ENCODE data around the gene GPR35.

DNA sequence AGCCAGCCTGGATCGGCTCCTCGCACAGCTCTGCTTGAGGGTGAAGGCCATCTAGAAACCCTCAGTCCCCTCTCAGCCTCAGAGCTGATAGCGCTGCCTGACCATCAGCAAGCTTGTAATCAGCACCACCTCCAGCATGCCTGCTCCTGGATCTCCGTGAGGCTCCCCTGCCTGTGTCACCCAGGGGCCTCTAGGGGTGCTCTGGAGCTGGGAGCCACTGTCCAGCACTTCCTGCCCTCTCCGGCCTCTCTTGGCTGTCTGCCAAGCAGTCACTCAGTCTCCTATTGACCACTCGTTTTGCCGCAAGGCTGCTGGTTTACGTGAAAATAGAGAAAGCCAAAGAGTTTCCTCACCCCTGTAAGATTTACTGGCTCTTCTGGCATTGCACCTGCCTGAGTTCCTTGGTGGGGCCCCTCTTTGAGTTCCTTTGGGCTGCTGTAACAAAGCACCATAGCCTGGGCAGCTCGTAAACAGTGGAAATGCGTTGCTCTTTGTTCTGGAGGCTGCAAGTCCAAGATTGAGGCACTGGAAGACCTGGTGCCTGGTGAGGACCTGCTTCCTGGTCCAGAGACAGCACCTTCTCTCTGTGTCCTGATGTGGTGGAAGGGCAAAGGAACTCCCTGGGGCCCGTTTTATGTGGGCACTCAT is 20.9 kb upstream of the GPR35 start:
- TF ChIP-seq OSR1 (CRISPR knock-in tag; IDR thresholded peaks at IDR 0.05): no peak
- TF ChIP-seq BACH2 (CRISPR knock-in tag; IDR thresholded peaks at IDR 0.05; ENCODE audit: borderline replicate concordance): no peak
- TF ChIP-seq ZFP3 (CRISPR knock-in tag; IDR thresholded peaks at IDR 0.05): no peak
- TF ChIP-seq, protein P1, sequence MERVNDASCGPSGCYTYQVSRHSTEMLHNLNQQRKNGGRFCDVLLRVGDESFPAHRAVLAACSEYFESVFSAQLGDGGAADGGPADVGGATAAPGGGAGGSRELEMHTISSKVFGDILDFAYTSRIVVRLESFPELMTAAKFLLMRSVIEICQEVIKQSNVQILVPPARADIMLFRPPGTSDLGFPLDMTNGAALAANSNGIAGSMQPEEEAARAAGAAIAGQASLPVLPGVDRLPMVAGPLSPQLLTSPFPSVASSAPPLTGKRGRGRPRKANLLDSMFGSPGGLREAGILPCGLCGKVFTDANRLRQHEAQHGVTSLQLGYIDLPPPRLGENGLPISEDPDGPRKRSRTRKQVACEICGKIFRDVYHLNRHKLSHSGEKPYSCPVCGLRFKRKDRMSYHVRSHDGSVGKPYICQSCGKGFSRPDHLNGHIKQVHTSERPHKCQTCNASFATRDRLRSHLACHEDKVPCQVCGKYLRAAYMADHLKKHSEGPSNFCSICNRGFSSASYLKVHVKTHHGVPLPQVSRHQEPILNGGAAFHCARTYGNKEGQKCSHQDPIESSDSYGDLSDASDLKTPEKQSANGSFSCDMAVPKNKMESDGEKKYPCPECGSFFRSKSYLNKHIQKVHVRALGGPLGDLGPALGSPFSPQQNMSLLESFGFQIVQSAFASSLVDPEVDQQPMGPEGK (CRISPR knock-in tag; IDR thresholded peaks at IDR 0.05; ENCODE audit: borderline replicate concordance): no peak
- no peak for TF ChIP-seq ZNF565 (CRISPR knock-in tag; conservative IDR thresholded peaks at IDR 0.05; ENCODE audit: low read depth)
- no peak for TF ChIP-seq ZFP30 (CRISPR knock-in tag; IDR thresholded peaks at IDR 0.05)
- TF ChIP-seq ZNF70 (CRISPR knock-in tag; IDR thresholded peaks at IDR 0.05): no peak
- no peak for TF ChIP-seq TOX (CRISPR knock-in tag; IDR thresholded peaks at IDR 0.05; ENCODE audit: borderline replicate concordance)
- TF ChIP-seq, protein P2, sequence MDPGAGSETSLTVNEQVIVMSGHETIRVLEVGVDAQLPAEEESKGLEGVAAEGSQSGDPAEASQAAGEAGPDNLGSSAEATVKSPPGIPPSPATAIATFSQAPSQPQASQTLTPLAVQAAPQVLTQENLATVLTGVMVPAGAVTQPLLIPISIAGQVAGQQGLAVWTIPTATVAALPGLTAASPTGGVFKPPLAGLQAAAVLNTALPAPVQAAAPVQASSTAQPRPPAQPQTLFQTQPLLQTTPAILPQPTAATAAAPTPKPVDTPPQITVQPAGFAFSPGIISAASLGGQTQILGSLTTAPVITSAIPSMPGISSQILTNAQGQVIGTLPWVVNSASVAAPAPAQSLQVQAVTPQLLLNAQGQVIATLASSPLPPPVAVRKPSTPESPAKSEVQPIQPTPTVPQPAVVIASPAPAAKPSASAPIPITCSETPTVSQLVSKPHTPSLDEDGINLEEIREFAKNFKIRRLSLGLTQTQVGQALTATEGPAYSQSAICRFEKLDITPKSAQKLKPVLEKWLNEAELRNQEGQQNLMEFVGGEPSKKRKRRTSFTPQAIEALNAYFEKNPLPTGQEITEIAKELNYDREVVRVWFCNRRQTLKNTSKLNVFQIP (CRISPR knock-in tag; IDR thresholded peaks at IDR 0.05; ENCODE audit: borderline replicate concordance, low read depth): no peak
